Central memory CD8-positive, alpha-beta T cell (primary cell): ENCODE data around the gene LYRM2.

Experiments used
- ATAC-seq: fragments of 150-1000 bp; cut with Tn5 transposase; replicated peaks from 2 replicates; pipeline ENCODE4 v1.10.0; 2022; ENCODE audit warnings: mild to moderate bottlenecking, moderate FRiP score, moderate number of reproducible peaks; ENCODE audit not compliant: poor library complexity, severe bottlenecking; ENCODE audit errors: extremely low read depth
- DNase-seq, 2 donors: peaks; one replicate each; pipeline ENCODE4 v3.0.0; 2021; ENCODE audit warnings: low spot score in 2 of 2
- H3K27ac Mint-ChIP-seq: one replicate; pipeline ENCODE4 v1.8.0; 2022; ENCODE audit warnings: low read depth, mild to moderate bottlenecking, moderate library complexity, mixed read lengths
- H3K27me3 Mint-ChIP-seq: one replicate; pipeline ENCODE4 v1.8.0; 2022; ENCODE audit warnings: mixed read lengths
- H3K36me3 Mint-ChIP-seq: one replicate; pipeline ENCODE4 v1.8.0; 2022; ENCODE audit warnings: mild to moderate bottlenecking, moderate library complexity, mixed read lengths; ENCODE audit not compliant: insufficient read depth
- H3K4me1 Mint-ChIP-seq: one replicate; pipeline ENCODE4 v1.8.0; 2022; ENCODE audit warnings: mixed read lengths
- H3K4me3 Mint-ChIP-seq: one replicate; pipeline ENCODE4 v1.8.0; 2022; ENCODE audit warnings: mild to moderate bottlenecking, moderate library complexity, mixed read lengths
- H3K9me3 Mint-ChIP-seq: one replicate; pipeline ENCODE4 v1.8.0; 2022; ENCODE audit warnings: mixed read lengths

The LYRM2 gene, protein sequence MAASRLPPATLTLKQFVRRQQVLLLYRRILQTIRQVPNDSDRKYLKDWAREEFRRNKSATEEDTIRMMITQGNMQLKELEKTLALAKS

DNA sequence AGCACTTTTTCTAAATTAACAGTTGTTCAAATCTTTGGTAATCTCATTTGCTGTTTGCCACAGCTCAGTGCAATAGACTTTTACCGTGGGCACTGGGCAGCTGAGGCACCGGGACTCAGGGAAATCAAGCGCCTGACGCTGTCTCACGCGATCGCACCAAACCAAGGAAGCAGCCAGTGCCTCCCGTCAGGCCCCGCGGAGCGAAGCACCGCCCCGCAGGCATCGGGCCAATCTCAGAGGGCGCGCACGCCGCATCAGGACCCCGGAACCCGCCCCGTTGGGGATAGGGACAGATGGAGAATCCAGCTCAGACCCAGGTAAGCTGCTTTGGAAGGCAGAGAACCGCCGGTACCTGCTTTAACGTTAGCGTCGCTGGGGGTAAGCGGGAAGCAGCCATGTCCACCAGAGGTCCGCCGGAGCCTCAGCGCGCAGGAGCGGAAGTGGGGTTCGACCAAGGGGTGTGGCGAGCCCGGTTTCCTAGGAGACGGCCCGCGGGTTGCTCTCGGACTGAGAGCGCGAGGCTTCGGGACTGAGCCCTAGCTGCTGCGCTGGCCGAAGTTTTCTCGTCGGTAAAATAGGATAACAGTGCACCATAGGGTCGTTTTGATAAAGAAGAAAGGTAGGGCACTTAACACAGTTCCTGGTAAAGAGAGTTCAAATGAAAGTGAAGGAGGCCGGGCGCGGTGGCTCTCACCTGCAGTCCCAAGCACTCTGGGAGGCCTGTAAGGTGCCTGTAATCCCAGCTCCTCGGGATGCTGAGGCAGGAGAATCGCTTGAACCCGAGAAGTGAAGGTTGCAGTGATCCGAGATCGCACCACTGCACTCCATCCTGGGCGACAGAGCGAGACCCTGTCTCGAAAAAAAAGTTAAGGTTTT, at the start of gene LYRM2:
Gene LYRM2, minus strand, starts transcription at position 428 of the 876 bp plus-strand sequence. Its CDS starts 31 bp downstream, at position 397.
- peak; percentile 97 for ATAC-seq
- H3K4me3 Mint-ChIP-seq, result peak within 1 kb of the TSS; percentile 94
- peaks cover 31% of the 10 kb centered on the region for H3K36me3 Mint-ChIP-seq
- H3K9me3 Mint-ChIP-seq, result no peaks in the 10 kb centered on the region
- peak; percentile 86 to 88 for DNase-seq
- H3K4me1 Mint-ChIP-seq, result peaks cover 23% of the 10 kb centered on the region
- peak within 1 kb of the TSS; percentile 99 for H3K27ac Mint-ChIP-seq
- H3K27me3 Mint-ChIP-seq, result no peaks in the 10 kb centered on the region

DNA sequence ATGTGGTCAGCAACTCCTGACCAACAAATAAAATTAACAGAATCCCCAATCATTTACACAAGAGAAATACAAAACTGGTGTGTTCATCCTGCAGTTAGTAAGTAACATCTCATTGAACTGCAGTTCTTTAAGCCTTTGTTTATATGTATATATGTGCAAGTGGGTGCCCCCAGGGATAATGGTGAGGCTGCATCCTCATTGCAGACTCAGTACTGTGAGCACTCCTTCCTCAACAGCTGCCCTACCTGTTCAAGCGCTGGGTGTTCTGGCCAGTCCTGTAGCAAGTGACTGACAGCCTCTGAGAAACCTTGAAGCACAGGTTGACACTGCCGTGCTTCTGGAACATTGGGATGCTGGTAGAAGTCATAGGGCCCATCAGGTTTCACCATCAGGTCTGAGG, 49.8 kb upstream of the LYRM2 start:
- Mint-ChIP-seq H3K9me3 (no peaks in the 10 kb centered on the region), H3K4me3 (no peak overlapping the region), H3K4me1 (no peaks in the 10 kb centered on the region), H3K27ac (no peak overlapping the region), H3K27me3 (no peaks in the 10 kb centered on the region), H3K36me3 (peaks cover 39% of the 10 kb centered on the region)
- no peak for DNase-seq
- ATAC-seq, result no peak

DNA sequence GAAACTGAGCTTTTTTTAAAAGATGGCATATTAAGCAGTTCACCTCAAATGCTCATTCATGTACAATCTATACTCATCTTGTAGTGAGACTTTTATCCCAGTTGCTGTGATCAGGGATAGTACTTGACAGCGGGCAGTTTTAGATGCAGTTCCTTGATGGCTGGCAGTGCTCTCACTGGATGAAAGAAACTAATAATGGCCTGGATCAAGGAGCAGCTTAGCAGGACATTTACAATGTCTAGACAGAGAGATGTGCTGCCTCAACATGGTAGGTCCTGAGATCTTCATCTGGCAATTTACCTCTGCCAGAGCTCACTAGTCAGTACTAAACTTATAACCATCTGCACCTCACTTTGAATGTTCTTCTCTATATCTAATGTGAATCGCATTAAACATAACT, 46.8 kb upstream of the LYRM2 start:
- no peak overlapping the region for H3K4me3 Mint-ChIP-seq
- H3K27me3 Mint-ChIP-seq, result no peaks in the 10 kb centered on the region
- no peak for ATAC-seq
- no peak overlapping the region for H3K27ac Mint-ChIP-seq
- no peaks in the 10 kb centered on the region for H3K4me1 Mint-ChIP-seq
- H3K9me3 Mint-ChIP-seq, result no peaks in the 10 kb centered on the region
- DNase-seq, result no peak
- H3K36me3 Mint-ChIP-seq, result peaks cover 49% of the 10 kb centered on the region

DNA sequence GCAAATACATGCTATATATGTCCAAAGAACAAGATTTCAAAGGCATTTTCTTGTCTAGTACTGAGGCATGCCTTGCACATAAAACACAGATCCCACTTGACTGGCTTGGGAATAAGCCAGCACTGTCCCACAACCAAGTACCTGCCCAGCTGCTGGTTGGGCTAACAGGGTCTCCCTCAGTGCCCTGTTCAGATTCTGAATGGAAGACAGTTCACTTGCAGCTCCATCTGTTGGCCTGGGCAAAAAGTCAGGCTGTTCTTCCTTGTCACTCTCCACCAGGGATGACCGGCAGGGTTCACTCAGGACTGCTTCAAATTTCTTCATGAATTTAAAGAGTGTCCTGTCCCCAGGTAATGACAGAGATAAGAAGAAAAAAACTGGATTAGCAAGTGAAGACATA, 44.4 kb upstream of the LYRM2 start:
- H3K4me1 Mint-ChIP-seq, result no peaks in the 10 kb centered on the region
- ATAC-seq (no peak), DNase-seq (no peak)
- H3K36me3 Mint-ChIP-seq, result peaks cover 49% of the 10 kb centered on the region
- no peaks in the 10 kb centered on the region for H3K9me3 Mint-ChIP-seq
- H3K27ac Mint-ChIP-seq, result no peak overlapping the region
- no peak overlapping the region for H3K4me3 Mint-ChIP-seq
- H3K27me3 Mint-ChIP-seq, result no peaks in the 10 kb centered on the region

DNA sequence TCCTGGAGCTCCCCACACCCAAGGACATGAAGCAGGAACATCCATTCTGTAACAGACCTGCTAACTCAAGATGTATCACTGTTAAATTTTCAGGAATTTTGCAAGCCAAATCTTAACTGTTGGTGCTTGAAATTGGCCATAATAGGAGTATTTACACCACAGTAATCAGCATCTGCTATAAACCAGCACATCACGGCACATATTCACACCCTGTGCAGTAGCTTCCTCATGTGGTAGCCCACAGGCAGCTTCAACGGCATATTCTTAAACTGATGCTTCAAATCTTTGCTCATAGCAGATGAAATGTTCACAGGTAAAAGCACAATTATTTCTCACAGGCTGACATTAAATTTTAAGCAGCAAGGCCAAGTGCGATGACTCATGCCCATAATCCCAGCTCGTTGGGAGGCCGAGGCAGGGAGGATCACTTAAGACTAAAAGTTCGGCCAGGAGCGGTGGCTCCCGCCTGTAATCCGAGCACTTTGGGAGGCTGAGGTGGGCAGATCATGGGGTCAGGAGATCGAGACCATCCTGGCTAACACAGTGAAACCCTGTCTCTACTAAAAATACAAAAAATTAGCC, 43.5 kb upstream of the LYRM2 start:
- H3K4me1 Mint-ChIP-seq, result no peaks in the 10 kb centered on the region
- DNase-seq (no peak), ATAC-seq (no peak)
- H3K36me3 Mint-ChIP-seq, result peaks cover 48% of the 10 kb centered on the region
- H3K9me3 Mint-ChIP-seq, result no peaks in the 10 kb centered on the region
- H3K4me3 Mint-ChIP-seq, result no peak overlapping the region
- no peaks in the 10 kb centered on the region for H3K27me3 Mint-ChIP-seq
- no peak overlapping the region for H3K27ac Mint-ChIP-seq

DNA sequence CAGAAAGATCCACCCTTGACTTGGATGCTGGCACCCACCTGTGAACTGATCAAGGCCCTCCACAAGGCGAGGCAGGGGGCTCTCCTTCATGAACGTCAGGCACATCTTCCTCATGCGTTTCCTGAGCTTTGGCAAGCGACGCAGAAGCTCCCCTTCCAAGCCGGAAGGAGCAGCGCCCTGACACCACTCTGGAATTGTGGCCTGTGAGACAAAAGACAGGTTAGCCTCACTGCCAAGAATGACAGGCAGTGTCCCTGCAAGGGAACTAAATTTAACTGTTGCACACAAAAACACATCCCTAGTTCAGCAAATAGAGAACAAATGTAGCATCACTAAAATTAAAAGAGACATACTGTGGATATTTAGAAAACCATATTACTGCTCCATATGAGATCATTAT, 42.0 kb upstream of the LYRM2 start:
- Mint-ChIP-seq H3K36me3 (peaks cover 60% of the 10 kb centered on the region), H3K9me3 (no peaks in the 10 kb centered on the region), H3K4me1 (no peaks in the 10 kb centered on the region), H3K27me3 (no peaks in the 10 kb centered on the region), H3K27ac (no peak overlapping the region), H3K4me3 (no peak overlapping the region)
- ATAC-seq, result no peak
- no peak for DNase-seq

DNA sequence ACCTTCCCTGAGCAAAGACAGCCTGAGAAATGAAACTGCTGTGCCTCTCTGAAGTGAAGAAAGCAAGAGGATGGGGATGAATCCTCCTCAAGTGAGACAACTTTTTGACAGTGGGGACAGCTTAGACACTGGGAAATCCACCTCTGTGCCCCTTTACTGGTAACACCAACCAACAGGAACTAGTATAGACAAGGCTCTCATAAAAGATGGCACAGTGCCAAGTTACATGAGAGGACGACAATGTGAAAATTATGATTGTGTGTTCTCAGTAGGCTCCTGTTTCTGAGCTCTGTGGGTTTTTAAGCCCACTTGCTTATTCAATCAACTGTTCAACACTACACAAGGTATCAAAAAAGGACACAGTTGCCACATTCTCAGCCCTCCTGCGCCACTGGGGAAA, 41.6 kb upstream of the LYRM2 start:
- no peak overlapping the region for H3K4me3 Mint-ChIP-seq
- no peak overlapping the region for H3K27ac Mint-ChIP-seq
- DNase-seq (no peak), ATAC-seq (no peak)
- no peaks in the 10 kb centered on the region for H3K27me3 Mint-ChIP-seq
- peaks cover 60% of the 10 kb centered on the region for H3K36me3 Mint-ChIP-seq
- no peaks in the 10 kb centered on the region for H3K4me1 Mint-ChIP-seq
- H3K9me3 Mint-ChIP-seq, result no peaks in the 10 kb centered on the region

DNA sequence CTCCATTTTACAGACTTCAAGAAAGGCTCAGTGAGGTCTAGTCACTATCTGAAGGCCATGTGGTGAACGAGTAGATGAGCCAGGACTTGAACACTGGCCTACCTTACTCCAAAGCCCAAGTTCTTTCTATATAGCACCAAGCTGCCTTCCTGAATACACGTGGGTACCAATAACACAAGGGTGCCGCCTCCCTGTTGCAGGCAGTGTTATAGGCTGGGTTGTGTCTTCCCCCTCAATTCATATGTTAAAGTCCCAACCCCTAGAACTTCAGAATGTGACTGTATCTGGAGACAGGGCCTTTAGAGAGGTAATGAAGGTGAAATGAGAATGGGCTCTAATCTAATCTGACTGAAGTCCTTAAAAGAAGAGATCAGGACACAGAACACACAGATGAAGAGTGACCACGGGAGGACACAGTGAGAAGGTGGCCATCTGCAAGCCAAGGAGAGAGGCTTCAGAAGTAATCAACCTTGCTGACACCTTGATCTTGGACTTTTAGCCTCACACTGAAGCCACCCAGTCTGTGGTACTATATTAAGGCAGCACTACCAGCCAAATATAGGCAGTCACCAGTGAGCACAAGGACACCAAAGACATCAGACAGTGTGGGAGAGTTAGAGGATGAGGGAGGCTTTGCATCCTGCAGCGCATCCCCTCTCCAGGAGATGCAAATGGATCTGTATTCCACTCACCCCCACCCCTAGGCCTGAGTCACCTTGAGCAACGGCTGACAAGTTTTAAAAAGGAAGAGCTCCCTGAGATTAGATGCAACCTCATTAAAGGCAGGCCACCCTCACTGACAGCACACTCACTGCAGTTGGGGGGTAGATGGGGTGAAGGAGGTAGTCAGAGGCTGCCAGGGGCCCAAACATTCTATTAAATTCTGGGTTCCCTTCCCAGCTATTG, 40.9 kb upstream of the LYRM2 start:
- no peak for ATAC-seq
- Mint-ChIP-seq H3K4me1 (no peaks in the 10 kb centered on the region), H3K4me3 (no peak overlapping the region)

DNA sequence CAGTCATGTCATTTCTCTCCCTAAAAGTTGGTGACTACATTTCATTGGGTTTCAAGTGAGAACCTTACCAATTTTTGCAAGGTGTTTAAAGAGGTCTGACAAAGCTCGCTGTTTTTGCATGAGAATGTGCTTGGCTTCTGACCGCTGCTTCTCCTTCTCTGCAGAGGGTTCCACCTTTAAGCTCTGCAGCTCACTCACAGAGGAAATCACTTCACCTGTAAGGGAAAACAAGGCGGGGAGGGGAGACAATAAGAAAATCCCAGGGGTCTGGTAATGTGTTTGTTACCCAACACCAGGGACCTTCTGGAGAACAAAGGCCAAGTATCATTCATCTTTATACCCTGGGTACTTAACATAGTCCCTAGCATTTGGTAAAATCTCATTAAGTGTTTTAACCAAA, 40.0 kb upstream of the LYRM2 start:
- H3K27ac Mint-ChIP-seq, result no peak overlapping the region
- no peak for DNase-seq
- H3K4me3 Mint-ChIP-seq, result no peak overlapping the region
- no peaks in the 10 kb centered on the region for H3K4me1 Mint-ChIP-seq
- no peak for ATAC-seq
- H3K9me3 Mint-ChIP-seq, result no peaks in the 10 kb centered on the region
- peaks cover 59% of the 10 kb centered on the region for H3K36me3 Mint-ChIP-seq
- no peaks in the 10 kb centered on the region for H3K27me3 Mint-ChIP-seq

More for the DNA sequence above, 40.9 kb upstream of the LYRM2 start:
- DNase-seq, result no peak
- no peaks in the 10 kb centered on the region for H3K27me3 Mint-ChIP-seq
- H3K36me3 Mint-ChIP-seq, result peaks cover 61% of the 10 kb centered on the region
- no peak overlapping the region for H3K27ac Mint-ChIP-seq
- no peaks in the 10 kb centered on the region for H3K9me3 Mint-ChIP-seq

DNA sequence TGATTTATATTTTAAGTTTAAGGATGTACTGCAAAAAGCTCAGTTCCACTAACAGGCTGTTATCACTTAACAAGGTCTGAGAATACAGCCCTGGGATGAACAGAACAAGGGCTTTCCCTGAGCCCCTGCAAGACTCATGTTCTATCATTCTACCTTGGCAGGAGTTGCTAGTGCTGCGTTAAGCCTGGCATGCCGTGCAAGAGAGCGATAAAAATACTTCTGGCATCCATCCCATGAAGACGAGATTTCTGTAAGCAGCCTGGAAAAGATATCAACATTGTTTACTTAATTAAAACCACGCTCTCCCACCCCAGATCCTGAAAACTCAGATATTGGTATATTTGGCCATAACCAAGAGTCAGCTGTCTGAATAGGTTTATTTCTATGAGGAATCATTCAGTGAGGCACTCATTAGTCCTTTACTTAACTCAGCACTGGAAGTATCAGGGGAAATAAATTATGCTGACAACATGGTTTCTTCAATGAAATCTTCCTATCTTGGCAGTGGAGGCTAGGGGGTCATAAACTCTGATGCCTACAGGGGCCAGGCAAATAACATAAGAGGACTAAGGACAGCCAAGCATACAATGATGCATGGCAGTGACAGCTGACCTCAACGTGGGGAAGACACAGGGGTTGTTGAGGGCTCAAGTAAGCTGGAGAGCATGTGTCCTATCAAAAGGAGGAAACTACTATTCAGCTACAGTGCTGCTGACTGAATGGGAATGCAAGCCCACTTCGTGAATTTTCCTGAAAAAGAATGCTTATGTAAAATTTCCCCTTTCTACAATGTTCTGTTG, 37.6 kb upstream of the LYRM2 start:
- DNase-seq, result no peak
- peak overlapping the region; percentile 63 for H3K27ac Mint-ChIP-seq
- H3K27me3 Mint-ChIP-seq, result no peaks in the 10 kb centered on the region
- no peaks in the 10 kb centered on the region for H3K4me1 Mint-ChIP-seq
- ATAC-seq, result no peak
- H3K9me3 Mint-ChIP-seq, result no peaks in the 10 kb centered on the region
- H3K4me3 Mint-ChIP-seq, result no peak overlapping the region
- H3K36me3 Mint-ChIP-seq, result peaks cover 52% of the 10 kb centered on the region

DNA sequence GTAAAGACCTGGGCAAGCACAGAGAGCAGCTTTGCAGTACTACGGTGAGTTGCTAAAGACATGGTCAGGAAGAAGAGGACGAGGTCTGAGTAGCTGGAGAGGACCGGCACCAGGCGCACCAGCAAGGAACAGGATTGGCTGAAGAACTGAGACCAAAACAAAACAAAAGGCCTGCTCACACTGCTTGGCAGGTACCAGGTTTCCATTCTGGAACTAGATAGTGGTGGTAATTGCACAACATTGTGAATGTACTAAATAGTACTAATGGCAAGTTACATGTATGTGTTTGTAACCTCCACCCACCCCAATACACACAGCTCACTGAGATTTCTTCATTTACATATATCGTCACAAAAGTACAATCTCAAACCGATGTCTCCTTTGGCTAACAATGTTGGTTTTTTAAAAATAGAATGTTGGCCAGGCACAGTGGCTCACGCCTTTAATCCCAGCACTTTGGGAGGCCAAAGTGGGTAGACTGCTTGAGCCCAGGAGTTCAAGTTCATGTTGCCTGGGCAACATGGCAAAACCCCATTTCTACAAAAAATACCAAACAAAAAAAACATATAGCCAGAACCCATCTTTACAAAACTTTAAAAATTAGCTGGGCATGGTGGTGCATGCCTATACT, 32.5 kb upstream of the LYRM2 start:
- Mint-ChIP-seq H3K4me3 (no peak overlapping the region), H3K4me1 (no peaks in the 10 kb centered on the region), H3K9me3 (no peaks in the 10 kb centered on the region), H3K27ac (no peak overlapping the region), H3K36me3 (peaks cover 56% of the 10 kb centered on the region), H3K27me3 (no peaks in the 10 kb centered on the region)
- ATAC-seq (no peak), DNase-seq (no peak)
